Colonic mucosa (tissue), 4 donors: ENCODE measurements around the gene SCD5. TPM values are rescaled to one million over a fixed set of nuclear protein-coding genes. Genes with fewer than 3 reads are reported as not detected.

ENCODE experiments used
- DNase-seq: peaks from one replicate; pipeline ENCODE4 v3.0.0-alpha.2; 2020
- H3K27ac ChIP-seq: fragments of 200-600 bp; one replicate; pipeline ENCODE4 v1.8.0; 2021
- H3K27me3 ChIP-seq: fragments of 200-600 bp; one replicate; pipeline ENCODE4 v1.8.0; 2021
- H3K36me3 ChIP-seq: fragments of 200-600 bp; one replicate; pipeline ENCODE4 v1.8.0; 2021
- H3K4me1 ChIP-seq: fragments of 200-600 bp; one replicate; pipeline ENCODE4 v1.8.0; 2021; ENCODE audit warnings: mild to moderate bottlenecking
- H3K4me3 ChIP-seq: fragments of 200-600 bp; one replicate; pipeline ENCODE4 v1.8.0; 2021
- H3K9ac ChIP-seq, 2 donors: one replicate each; pipeline ENCODE4 v1.7.0; 2013; ENCODE audit warnings: control low read depth in 2 of 2, low read depth in 2 of 2, low read length in 2 of 2
- H3K9me3 ChIP-seq: fragments of 200-600 bp; one replicate; pipeline ENCODE4 v1.8.0; 2021
- intact Hi-C: fragments of 100-400 bp; cut with DNase I; formaldehyde crosslinking; loops from one replicate; pipeline ENCODE4 v1.14.1; 2022
- microRNA-seq: library from miRNA; unstranded; fragments of <30 nt; microRNA quantifications from one replicate; pipeline ENCODE4, GENCODE V29; 2019
- total RNA-seq, 2 donors: library from RNA; stranded (reverse); fragmentation: NEBNext Ultra II Directional in 1 of 2; extraction: Animal tissue kit (Norgen Biotek cat#: 25700) in 1 of 2; gene quantifications; one replicate each; pipeline ENCODE4 v1.2.1, GENCODE V29; 2021
- TF ChIP-seq, protein P1 (sequence below): fragments of 200-600 bp; IDR thresholded peaks from one replicate; pipeline ENCODE4 v1.8.0; 2022; ENCODE audit warnings: antibody characterized with exemption, mild to moderate bottlenecking
- donor health status: healthy.
- donor health status: DM: no; HTN: no; CAD: no.
- donor health status: DM: no; HTN: no; CAD: no.

The SCD5 gene
- total RNA-seq, 2 donors from 2014 or later, result 2.8 to 4.4 TPM

DNA sequence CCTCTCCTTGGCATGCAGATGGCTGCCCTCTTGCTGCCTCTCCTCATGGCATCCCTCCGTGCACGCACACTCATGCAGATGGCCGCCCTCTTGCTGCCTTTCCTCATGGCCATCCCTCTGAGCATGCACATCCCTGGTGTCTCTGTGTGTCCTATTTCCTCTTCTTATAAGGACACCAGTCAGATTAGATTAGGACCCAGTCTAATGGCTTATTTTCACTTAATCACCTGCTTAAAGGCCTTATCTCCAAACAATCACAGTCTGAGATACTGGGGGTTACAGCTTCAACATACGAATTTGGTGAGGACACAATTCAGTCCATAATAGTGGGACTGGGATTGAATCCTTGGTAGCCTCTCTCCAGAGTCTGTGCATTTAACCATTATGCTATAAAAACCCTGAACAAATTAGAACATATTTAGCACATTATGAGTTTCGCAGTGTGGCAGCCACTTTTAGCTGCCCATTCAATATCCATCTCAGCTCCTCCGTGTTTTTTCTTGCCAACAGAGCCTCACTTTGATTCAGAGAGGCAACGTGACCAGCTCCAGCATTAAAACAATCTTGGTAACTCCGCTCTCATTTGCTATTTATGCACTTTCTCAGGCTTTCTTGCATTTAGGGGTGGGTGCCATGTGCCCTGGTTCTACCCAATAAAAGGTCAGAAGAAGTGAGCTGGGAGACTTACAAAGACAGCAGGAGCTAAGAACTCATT is 210.6 kb downstream of the SCD5 start:
- TF ChIP-seq, protein P1, sequence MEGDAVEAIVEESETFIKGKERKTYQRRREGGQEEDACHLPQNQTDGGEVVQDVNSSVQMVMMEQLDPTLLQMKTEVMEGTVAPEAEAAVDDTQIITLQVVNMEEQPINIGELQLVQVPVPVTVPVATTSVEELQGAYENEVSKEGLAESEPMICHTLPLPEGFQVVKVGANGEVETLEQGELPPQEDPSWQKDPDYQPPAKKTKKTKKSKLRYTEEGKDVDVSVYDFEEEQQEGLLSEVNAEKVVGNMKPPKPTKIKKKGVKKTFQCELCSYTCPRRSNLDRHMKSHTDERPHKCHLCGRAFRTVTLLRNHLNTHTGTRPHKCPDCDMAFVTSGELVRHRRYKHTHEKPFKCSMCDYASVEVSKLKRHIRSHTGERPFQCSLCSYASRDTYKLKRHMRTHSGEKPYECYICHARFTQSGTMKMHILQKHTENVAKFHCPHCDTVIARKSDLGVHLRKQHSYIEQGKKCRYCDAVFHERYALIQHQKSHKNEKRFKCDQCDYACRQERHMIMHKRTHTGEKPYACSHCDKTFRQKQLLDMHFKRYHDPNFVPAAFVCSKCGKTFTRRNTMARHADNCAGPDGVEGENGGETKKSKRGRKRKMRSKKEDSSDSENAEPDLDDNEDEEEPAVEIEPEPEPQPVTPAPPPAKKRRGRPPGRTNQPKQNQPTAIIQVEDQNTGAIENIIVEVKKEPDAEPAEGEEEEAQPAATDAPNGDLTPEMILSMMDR, result no peak
- H3K36me3 ChIP-seq, result no peaks in the 10 kb centered on the region
- H3K4me3 ChIP-seq, result no peak overlapping the region
- intact Hi-C loops, result no loop called here
- H3K27ac ChIP-seq, result no peak overlapping the region
- H3K9ac ChIP-seq, result no peak overlapping the region
- DNase-seq, result no peak
- no peaks in the 10 kb centered on the region for H3K27me3 ChIP-seq
- no peaks in the 10 kb centered on the region for H3K4me1 ChIP-seq
- no peaks in the 10 kb centered on the region for H3K9me3 ChIP-seq

DNA sequence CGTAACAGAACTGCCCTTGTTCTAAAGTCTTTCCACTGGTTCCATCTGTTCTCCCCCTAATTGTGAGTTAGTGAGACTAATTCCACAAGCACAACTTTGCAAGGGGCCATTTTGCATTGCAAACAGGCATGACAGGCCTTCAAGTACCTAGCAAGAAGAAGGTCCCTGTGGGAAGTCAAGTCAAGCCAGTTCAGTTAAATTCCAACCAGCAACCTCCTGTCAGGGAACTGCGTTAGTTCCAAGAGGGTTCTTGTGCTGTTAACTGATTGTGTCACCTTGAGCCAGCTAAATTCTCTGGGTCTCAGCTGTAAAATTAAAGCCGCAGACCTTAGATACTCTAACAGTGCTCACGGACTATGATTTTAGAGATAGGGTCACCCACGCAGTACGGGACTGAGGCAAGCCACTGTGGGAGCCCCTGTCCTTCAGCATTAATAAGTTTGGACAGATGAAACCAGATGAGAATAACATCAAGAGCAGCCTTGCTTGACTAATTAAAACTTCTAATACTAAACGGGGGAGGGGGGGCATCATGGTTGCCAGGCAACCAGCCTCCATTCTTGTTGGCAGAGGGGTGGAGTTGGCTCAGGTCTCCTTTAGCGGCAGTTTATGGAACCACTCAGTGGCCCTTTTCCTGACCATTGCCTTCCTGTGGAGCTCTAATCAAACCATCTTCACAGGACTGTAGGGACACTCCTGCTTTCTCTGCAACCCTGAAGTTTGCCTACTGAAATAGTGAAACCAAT is 212.7 kb downstream of the SCD5 start:
- no peak overlapping the region for H3K4me3 ChIP-seq
- no peak overlapping the region for H3K27ac ChIP-seq
- no peaks in the 10 kb centered on the region for H3K4me1 ChIP-seq
- TF ChIP-seq, protein P1, result no peak
- intact Hi-C loops, result no loop called here
- H3K9ac ChIP-seq, result no peak overlapping the region
- H3K27me3 ChIP-seq, result no peaks in the 10 kb centered on the region
- H3K9me3 ChIP-seq, result no peaks in the 10 kb centered on the region
- no peaks in the 10 kb centered on the region for H3K36me3 ChIP-seq
- no peak for DNase-seq

DNA sequence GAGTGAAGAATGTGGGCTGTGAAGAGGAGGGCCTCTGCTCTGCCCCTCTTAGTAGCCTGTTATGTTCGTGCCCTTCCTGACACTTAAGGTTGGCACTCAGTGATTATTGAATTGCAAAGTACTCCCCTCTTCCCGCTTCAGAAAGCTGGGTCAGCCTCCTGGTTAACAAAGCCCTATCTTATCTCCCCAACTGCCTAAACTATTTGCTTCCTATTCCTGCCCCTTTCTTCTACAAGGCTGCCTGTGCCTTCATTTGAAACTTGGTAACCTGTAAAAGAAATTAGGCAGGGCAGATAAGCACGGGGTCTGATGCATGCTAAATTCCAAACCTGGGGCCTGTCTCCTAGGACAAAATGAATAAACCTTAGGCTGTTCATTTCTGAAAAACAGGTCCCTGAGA is 213.7 kb downstream of the SCD5 start:
- TF ChIP-seq, protein P1, result no peak
- H3K36me3 ChIP-seq, result no peaks in the 10 kb centered on the region
- H3K9ac ChIP-seq, result no peak overlapping the region
- no peak overlapping the region for H3K27ac ChIP-seq
- intact Hi-C loops, result no loop called here
- H3K4me1 ChIP-seq, result no peaks in the 10 kb centered on the region
- DNase-seq, result no peak
- H3K27me3 ChIP-seq, result no peaks in the 10 kb centered on the region
- H3K9me3 ChIP-seq, result no peaks in the 10 kb centered on the region
- H3K4me3 ChIP-seq, result no peak overlapping the region

DNA sequence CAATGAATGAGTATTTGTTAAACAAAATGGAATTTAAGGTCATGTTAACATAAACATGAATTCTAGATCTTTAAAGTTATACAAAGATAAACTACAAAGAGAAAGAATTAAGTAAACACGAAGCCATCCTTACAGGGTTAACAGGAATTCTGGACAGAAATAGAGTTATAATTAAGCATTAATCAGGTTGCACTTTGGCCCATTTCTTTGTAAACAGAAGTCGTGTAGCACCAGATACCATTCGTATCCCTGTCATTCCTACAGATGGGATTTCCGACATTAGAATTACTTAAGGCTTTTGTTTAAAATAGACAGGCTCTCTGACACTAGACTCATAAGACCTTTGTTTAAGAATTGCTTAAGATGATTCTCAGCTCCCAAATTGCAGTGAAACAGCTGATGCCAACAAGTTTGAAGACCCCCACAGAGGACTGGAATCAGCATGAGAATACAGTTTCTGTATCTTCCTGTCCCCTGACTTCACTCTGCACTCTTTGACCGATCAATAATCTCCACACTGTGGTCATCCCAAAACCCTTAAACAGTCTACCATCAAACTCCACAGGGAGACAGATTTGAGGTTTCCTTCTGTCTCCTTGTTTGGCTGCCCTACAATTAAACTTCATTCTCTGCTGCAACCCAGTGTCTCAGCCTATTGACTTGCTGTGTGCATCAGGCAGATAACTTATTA is 214.6 kb downstream of the SCD5 start:
- H3K27me3 ChIP-seq, result no peaks in the 10 kb centered on the region
- no peaks in the 10 kb centered on the region for H3K4me1 ChIP-seq
- H3K27ac ChIP-seq, result no peak overlapping the region
- intact Hi-C loops, result no loop called here
- H3K4me3 ChIP-seq, result no peak overlapping the region
- TF ChIP-seq, protein P1, result no peak
- H3K9ac ChIP-seq, result no peak overlapping the region
- no peaks in the 10 kb centered on the region for H3K36me3 ChIP-seq
- DNase-seq, result no peak
- H3K9me3 ChIP-seq, result no peaks in the 10 kb centered on the region

DNA sequence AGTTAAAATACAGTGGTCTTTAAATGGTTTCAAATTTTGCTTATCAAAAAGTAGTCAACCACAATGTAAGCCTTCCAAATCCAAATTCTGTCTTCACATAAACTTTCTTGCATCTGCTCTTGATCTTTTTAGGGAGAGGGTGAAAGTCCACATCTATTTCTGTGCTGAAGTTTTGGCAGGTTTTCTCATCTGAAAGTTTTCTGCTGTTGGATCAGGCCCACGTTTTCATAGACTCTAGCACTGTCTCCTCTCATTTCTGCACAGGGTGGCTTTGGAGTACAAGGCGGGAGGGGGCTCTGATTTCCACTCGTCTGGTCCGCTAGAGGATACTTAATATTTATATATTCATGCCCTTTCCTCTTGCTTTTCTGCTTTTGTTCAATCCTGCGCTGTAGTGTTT is 218.7 kb downstream of the SCD5 start:
- no peaks in the 10 kb centered on the region for H3K27me3 ChIP-seq

More for the DNA sequence above, 218.7 kb downstream of the SCD5 start:
- H3K36me3 ChIP-seq, result no peaks in the 10 kb centered on the region
- intact Hi-C loops, result no loop called here
- DNase-seq, result no peak
- H3K27ac ChIP-seq, result no peak overlapping the region
- no peaks in the 10 kb centered on the region for H3K4me1 ChIP-seq
- H3K9ac ChIP-seq, result no peak overlapping the region
- TF ChIP-seq, protein P1, result no peak
- no peak overlapping the region for H3K4me3 ChIP-seq
- H3K9me3 ChIP-seq, result no peaks in the 10 kb centered on the region

Small RNA genes within 50 kb of the gene (microRNA-seq; reads per million reads assigned to microRNA genes)
- not detected for gene MIR575

Other genes with a start within 250 kb of the SCD5 start
- gene TMEM150C, start 236.8 kb downstream of the SCD5 start, total RNA-seq, result 1 to 10 TPM; 1.2 to 2.5 TPM
- 100 to 1,000 TPM; 158 to 188 TPM for gene SEC31A, start 92.4 kb upstream of the SCD5 start, total RNA-seq
- gene THAP9, start 101.9 kb upstream of the SCD5 start, total RNA-seq, result 1 to 10 TPM; 3.5 to 4.6 TPM
- 10 to 100 TPM; 14.6 to 17.9 TPM for gene LIN54, start 212.0 kb upstream of the SCD5 start, total RNA-seq
- gene COPS4, start 236.4 kb upstream of the SCD5 start, total RNA-seq, result 10 to 100 TPM; 25.2 to 28.8 TPM